ENCODE measurements around the gene SPATA2. TPM values are rescaled to one million over a fixed set of nuclear protein-coding genes. Genes with fewer than 3 reads are reported as not detected.

SPATA2 gene
- total RNA-seq, 2 donors from 2014 or later, result 3.9 to 7.3 TPM

- DNase-seq (ENCODE audit: low spot score), result no peak
- TF ChIP-seq CTCF (IDR thresholded peaks at IDR 0.05), result no peak
- no peak for ATAC-seq (ENCODE audit: insufficient number of reproducible peaks, low FRiP score, low read depth)
Observed at GRCh38 chr20:49918446-49918845, 3.1 kb upstream of the SPATA2 start.

GRCh38 chr20:49916146-49917002 is 1.0 kb upstream of the SPATA2 start:
- TF ChIP-seq CTCF (IDR thresholded peaks at IDR 0.05), result no peak
- H3K4me3 ChIP-seq, result peak overlapping the region; percentile 95
- no peak for DNase-seq (ENCODE audit: low spot score)
- no peaks in the 10 kb centered on the region for H3K36me3 ChIP-seq
- H3K27ac ChIP-seq, result peak overlapping the region; percentile 99
- no peaks in the 10 kb centered on the region for H3K9me3 ChIP-seq
- no peaks in the 10 kb centered on the region for H3K27me3 ChIP-seq (replicated peaks; ENCODE audit: insufficient read depth)
- H3K4me1 ChIP-seq (ENCODE audit: control insufficient read depth in 1 of 2, low read depth in 2 of 2), result peaks cover 17 to 38% of the 10 kb centered on the region in 2 donors
- ATAC-seq (ENCODE audit: insufficient number of reproducible peaks, low FRiP score, low read depth), result no peak

More at GRCh38 chr20:49918446-49918845, 3.1 kb upstream of the SPATA2 start:
- no peaks in the 10 kb centered on the region for H3K27me3 ChIP-seq (replicated peaks; ENCODE audit: insufficient read depth)
- H3K27ac ChIP-seq, result no peak overlapping the region
- no peaks in the 10 kb centered on the region for H3K9me3 ChIP-seq
- peaks cover 11 to 25% of the 10 kb centered on the region in 2 donors for H3K4me1 ChIP-seq (ENCODE audit: control insufficient read depth in 1 of 2, low read depth in 2 of 2)
- H3K4me3 ChIP-seq, result no peak overlapping the region
- H3K36me3 ChIP-seq, result no peaks in the 10 kb centered on the region

GRCh38 chr20:49915118-49915379 is 280 bp downstream of the SPATA2 start:
- no peak for TF ChIP-seq CTCF (IDR thresholded peaks at IDR 0.05)
- DNase-seq (ENCODE audit: low spot score), result no peak
- Histone ChIP-seq H3K9me3 (no peaks in the 10 kb centered on the region), H3K36me3 (peaks cover 4% of the 10 kb centered on the region), H3K27ac (peak overlapping the region; percentile 99), H3K27me3 (replicated peaks; ENCODE audit: insufficient read depth) (no peaks in the 10 kb centered on the region), H3K4me3 (peak overlapping the region; percentile 95), H3K4me1 (ENCODE audit: control insufficient read depth in 1 of 2, low read depth in 2 of 2) (peaks cover 17 to 38% of the 10 kb centered on the region in 2 donors)
- ATAC-seq (ENCODE audit: insufficient number of reproducible peaks, low FRiP score, low read depth), result no peak

GRCh38 chr20:49914310-49915117 is 815 bp downstream of the SPATA2 start:
- H3K27ac ChIP-seq, result peak overlapping the region; percentile 99
- ATAC-seq (ENCODE audit: insufficient number of reproducible peaks, low FRiP score, low read depth), result no peak
- H3K4me1 ChIP-seq (ENCODE audit: control insufficient read depth in 1 of 2, low read depth in 2 of 2), result peaks cover 17 to 38% of the 10 kb centered on the region in 2 donors
- TF ChIP-seq CTCF (IDR thresholded peaks at IDR 0.05), result no peak
- no peak for DNase-seq (ENCODE audit: low spot score)
- peaks cover 8% of the 10 kb centered on the region for H3K36me3 ChIP-seq
- no peaks in the 10 kb centered on the region for H3K9me3 ChIP-seq
- H3K27me3 ChIP-seq (replicated peaks; ENCODE audit: insufficient read depth), result no peaks in the 10 kb centered on the region
- H3K4me3 ChIP-seq, result peak overlapping the region; percentile 95

- no peak for DNase-seq (ENCODE audit: low spot score)
- Histone ChIP-seq H3K36me3 (peaks cover 11% of the 10 kb centered on the region), H3K9me3 (no peaks in the 10 kb centered on the region), H3K4me1 (ENCODE audit: control insufficient read depth in 1 of 2, low read depth in 2 of 2) (peaks cover 17 to 38% of the 10 kb centered on the region in 2 donors), H3K4me3 (peak overlapping the region; percentile 95), H3K27ac (peak overlapping the region; percentile 38 to 99), H3K27me3 (replicated peaks; ENCODE audit: insufficient read depth) (no peaks in the 10 kb centered on the region)
- no peak for ATAC-seq (ENCODE audit: insufficient number of reproducible peaks, low FRiP score, low read depth)
- TF ChIP-seq CTCF (IDR thresholded peaks at IDR 0.05), result no peak
Observed at GRCh38 chr20:49913399-49914047, 1.8 kb downstream of the SPATA2 start.
